VCaP (cell line): ENCODE data around the gene L2HGDH.

Experiments
- H3K27ac ChIP-seq: fragments of 450-650 bp; 2 replicates; pipeline ENCODE4 v1.5.1; 2017
- TF ChIP-seq, protein P1 (sequence below): fragments of 450-650 bp; conservative IDR thresholded peaks from 2 replicates; pipeline ENCODE4 v1.5.1; 2017; ENCODE audit warnings: mild to moderate bottlenecking, moderate library complexity

Gene L2HGDH

GRCh38 chr14:50355692-50356091, 43.7 kb upstream of the L2HGDH start:
- TF ChIP-seq, protein P1, sequence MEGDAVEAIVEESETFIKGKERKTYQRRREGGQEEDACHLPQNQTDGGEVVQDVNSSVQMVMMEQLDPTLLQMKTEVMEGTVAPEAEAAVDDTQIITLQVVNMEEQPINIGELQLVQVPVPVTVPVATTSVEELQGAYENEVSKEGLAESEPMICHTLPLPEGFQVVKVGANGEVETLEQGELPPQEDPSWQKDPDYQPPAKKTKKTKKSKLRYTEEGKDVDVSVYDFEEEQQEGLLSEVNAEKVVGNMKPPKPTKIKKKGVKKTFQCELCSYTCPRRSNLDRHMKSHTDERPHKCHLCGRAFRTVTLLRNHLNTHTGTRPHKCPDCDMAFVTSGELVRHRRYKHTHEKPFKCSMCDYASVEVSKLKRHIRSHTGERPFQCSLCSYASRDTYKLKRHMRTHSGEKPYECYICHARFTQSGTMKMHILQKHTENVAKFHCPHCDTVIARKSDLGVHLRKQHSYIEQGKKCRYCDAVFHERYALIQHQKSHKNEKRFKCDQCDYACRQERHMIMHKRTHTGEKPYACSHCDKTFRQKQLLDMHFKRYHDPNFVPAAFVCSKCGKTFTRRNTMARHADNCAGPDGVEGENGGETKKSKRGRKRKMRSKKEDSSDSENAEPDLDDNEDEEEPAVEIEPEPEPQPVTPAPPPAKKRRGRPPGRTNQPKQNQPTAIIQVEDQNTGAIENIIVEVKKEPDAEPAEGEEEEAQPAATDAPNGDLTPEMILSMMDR: no peak

DNA sequence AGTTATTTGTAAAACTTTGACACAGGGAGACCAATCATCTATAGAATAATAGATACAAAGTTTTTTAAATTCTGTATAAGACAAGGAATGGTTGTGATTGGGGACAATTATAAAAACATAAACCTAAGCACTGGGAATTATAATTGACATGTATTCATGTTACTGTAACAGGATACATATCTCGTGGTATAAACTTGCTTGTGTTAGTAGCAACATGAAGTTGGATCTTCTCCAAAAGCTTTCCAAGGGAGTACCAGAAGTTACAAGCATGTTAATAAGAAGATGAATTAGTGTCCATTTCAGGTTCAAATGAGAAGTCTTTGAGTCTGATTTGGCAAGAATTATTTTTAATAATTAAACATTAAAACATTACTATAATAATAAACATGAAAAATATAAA, 42.5 kb upstream of the L2HGDH start:
- TF ChIP-seq, protein P1: no peak
- H3K27ac ChIP-seq: no peak overlapping the region

More at GRCh38 chr14:50355692-50356091, 43.7 kb upstream of the L2HGDH start:
- no peak overlapping the region for H3K27ac ChIP-seq

DNA sequence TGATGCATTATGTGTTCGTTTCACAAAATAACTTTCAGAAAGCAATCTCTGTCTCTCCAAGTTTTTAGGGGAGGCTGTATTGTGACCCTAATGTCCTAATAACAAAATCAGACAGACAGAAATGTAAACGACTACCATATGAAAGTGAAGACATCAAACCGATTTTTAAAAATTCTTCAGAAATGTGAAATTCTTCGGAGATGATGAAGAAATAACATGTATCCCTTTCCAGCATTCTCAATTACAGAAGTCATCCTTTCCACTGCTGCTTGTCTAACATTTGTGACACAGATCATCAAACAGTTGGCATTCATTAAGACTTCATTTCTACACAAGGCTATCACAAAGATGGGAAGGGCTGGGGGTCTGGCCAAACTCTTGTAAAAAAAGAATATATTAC, 41.1 kb upstream of the L2HGDH start:
- TF ChIP-seq, protein P1: no peak
- H3K27ac ChIP-seq: no peak overlapping the region

DNA sequence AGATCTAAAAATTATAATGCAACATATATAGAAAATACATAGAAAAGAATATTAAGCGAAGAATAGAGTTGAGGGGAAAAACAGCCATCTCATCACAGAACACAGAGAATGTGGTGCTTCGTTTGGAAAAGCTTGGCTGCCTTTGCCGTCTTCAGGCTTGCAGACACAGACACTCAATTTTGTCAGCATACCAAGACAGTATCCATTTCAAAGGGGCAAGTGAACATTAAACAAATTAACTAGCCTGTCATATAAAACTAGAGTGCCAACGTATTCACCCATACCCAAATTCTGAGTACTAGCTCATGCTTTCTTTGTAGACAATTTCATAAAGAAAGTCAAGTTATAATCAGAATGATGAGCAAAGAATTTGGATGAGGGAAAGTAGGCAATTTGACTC, 40.6 kb upstream of the L2HGDH start:
- no peak overlapping the region for H3K27ac ChIP-seq
- TF ChIP-seq, protein P1: no peak

- TF ChIP-seq, protein P1: no peak
- H3K27ac ChIP-seq: no peak overlapping the region
These were observed 38.9 kb upstream of the L2HGDH start for GRCh38 chr14:50350975-50351374.

GRCh38 chr14:50348933-50349332, 36.9 kb upstream of the L2HGDH start:
- TF ChIP-seq, protein P1: no peak

GRCh38 chr14:50347521-50347920, 35.5 kb upstream of the L2HGDH start:
- H3K27ac ChIP-seq: peak overlapping the region; percentile 88; the same call in 1 of the 2 replicates
- TF ChIP-seq, protein P1: no peak

More at GRCh38 chr14:50348933-50349332, 36.9 kb upstream of the L2HGDH start:
- H3K27ac ChIP-seq: no peak overlapping the region
